Activated CD8-positive, alpha-beta memory T cell treated with anti-CD3 and anti-CD28 coated beads, Interleukin-2, amount 10 ng/mL, durations not matched to agents 7 days and 5 days (primary cell): Measurements from ENCODE around the gene PAM. TPM values are rescaled to one million over a fixed set of nuclear protein-coding genes. Genes with fewer than 3 reads are reported as not detected.
"Not testable (repeated sequence)": the region's sequence is repeated elsewhere in the genome, so short reads cannot be mapped to it uniquely, and the experiment has no call there.

ENCODE experiments used
- ATAC-seq: fragments of 150-1000 bp; cut with Tn5 transposase; one replicate; pipeline ENCODE4 v1.10.0; 2021; ENCODE audit warnings: moderate library complexity
- CTCF ChIA-PET: fragments of 350-600 bp; sonication (Branson Sonifier 250); formaldehyde crosslinking; loops from one replicate; lab custom pipeline; 2021; ENCODE audit warnings: antibody characterized with exemption; lab: Charles Lee
- DNase-seq: peaks from one replicate; pipeline ENCODE4 v3.0.0-alpha.2; 2020
- H3K27ac Mint-ChIP-seq: one replicate; pipeline ENCODE4 v1.8.0; 2021; ENCODE audit warnings: mild to moderate bottlenecking, mixed read lengths
- H3K27me3 Mint-ChIP-seq: one replicate; pipeline ENCODE4 v1.8.0; 2021; ENCODE audit warnings: mixed read lengths
- H3K36me3 Mint-ChIP-seq: one replicate; pipeline ENCODE4 v1.8.0; 2021; ENCODE audit warnings: mild to moderate bottlenecking, mixed read lengths
- H3K4me1 Mint-ChIP-seq: one replicate; pipeline ENCODE4 v1.8.0; 2021; ENCODE audit warnings: mixed read lengths
- H3K4me3 Mint-ChIP-seq: one replicate; pipeline ENCODE4 v1.8.0; 2021; ENCODE audit warnings: mild to moderate bottlenecking, moderate library complexity, mixed read lengths
- H3K9me3 Mint-ChIP-seq: one replicate; pipeline ENCODE4 v1.8.0; 2022; ENCODE audit warnings: low read depth, mixed read lengths
- total RNA-seq, 2 experiments: library from RNA; stranded (reverse); gene quantifications; one replicate each; pipeline ENCODE4 v1.2.3, GENCODE V29; 2021

Gene PAM
- total RNA-seq, 2 experiments from 2014 or later, result 29.7 to 31.5 TPM

DNA sequence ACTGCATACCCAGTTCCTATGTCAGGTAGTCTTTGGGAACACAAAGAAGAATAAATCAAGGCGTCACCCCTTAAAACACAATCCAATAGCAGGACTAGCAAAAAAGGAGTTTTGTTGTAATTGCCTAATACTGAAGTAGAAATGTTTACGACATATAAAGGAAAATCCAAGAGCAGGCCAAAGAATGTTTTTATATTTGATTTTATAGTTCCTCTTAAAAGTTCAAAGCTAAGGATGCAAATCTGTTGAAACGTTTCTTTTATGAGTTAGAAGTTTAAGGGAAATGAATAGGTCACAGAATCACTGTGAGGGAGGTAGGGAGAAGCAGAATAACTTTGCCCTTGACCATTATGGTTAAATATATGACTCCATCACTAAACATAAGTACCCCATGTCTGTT is 136.1 kb downstream of the PAM start:
- H3K27ac Mint-ChIP-seq, result no peak overlapping the region
- no peaks in the 10 kb centered on the region for H3K27me3 Mint-ChIP-seq
- peaks cover 7% of the 10 kb centered on the region for H3K36me3 Mint-ChIP-seq
- DNase-seq, result no peak
- no peak overlapping the region for H3K4me3 Mint-ChIP-seq
- H3K4me1 Mint-ChIP-seq, result peaks cover 2% of the 10 kb centered on the region
- CTCF ChIA-PET, result interaction anchor here (1.1 kb wide), 1 partner anchor 18 kb away, joined by 3 read pairs; no protein-coding TSS in a partner anchor
- ATAC-seq, result no peak
- no peaks in the 10 kb centered on the region for H3K9me3 Mint-ChIP-seq

DNA sequence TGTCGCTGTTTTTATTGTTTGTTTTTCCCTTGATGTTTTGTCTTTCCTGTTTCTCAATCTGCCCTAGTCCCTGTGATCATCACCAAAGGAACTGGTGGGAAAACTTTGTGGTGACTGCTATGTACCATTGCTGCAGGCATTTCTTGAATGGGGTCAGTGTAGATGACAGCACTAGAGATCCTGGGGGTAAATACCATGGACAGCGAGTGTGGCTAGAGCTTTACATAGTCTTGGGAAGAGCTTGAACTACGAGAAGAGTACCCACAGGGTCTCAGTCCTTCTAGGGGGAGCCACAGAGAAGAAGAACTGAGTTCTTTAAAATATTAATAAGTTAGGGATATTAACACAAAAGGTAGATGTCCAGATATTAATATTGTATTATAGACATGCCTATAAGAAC is 138.8 kb downstream of the PAM start:
- CTCF ChIA-PET, result interaction anchor here (1.0 kb wide), 1 partner anchor 20 kb away, joined by 3 read pairs; no protein-coding TSS in a partner anchor
- ATAC-seq, result no peak
- no peak for DNase-seq
- no peak overlapping the region for H3K27ac Mint-ChIP-seq
- no peak overlapping the region for H3K4me3 Mint-ChIP-seq
- no peaks in the 10 kb centered on the region for H3K9me3 Mint-ChIP-seq
- H3K4me1 Mint-ChIP-seq, result no peaks in the 10 kb centered on the region
- no peaks in the 10 kb centered on the region for H3K27me3 Mint-ChIP-seq
- H3K36me3 Mint-ChIP-seq, result peaks cover 7% of the 10 kb centered on the region

DNA sequence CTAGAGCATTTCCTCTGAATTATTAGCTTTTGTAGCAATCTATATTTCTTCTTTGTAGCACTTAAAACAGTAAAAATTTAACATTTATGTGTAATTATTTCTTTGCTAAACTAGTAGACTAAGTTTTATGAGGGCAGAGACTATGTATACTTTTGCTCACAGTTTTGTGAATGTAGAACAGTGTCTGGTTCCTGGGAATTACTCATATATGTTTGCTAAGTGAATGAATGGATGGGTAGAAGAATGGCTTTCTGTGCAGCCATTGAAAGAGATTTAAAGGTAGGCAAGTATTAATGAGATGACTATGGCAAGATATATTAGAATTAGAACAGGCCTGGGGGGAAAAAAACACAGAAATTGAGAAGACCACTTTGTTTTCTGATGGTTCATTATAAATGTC is 140.1 kb downstream of the PAM start:
- Mint-ChIP-seq H3K9me3 (no peaks in the 10 kb centered on the region), H3K36me3 (peaks cover 7% of the 10 kb centered on the region), H3K4me1 (no peaks in the 10 kb centered on the region), H3K27ac (no peak overlapping the region), H3K4me3 (no peak overlapping the region), H3K27me3 (no peaks in the 10 kb centered on the region)
- ATAC-seq (no peak), DNase-seq (no peak)
- CTCF ChIA-PET, result no interaction called here

DNA sequence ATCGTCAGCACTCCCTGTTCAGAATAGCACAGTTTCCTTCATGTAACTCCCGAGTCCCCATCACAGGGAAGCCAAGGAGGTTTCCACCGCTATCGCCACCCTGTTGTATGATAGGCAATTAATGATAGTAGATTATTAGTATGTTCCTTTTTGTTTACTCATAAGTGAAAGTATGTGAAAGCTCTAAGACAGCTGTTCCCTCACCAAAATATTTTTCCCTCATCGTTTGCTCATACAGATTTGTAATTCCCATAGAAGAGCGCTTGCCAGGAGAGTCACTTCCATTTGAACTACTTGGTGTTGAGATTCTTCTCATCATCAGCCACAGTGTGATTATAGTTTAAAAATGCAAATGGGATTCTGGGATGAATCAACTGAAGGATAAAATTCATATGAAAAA is 140.9 kb downstream of the PAM start:
- no peak overlapping the region for H3K27ac Mint-ChIP-seq
- CTCF ChIA-PET, result no interaction called here
- no peaks in the 10 kb centered on the region for H3K4me1 Mint-ChIP-seq
- H3K4me3 Mint-ChIP-seq, result no peak overlapping the region
- DNase-seq (no peak), ATAC-seq (no peak)
- no peaks in the 10 kb centered on the region for H3K27me3 Mint-ChIP-seq
- H3K9me3 Mint-ChIP-seq, result no peaks in the 10 kb centered on the region
- peaks cover 7% of the 10 kb centered on the region for H3K36me3 Mint-ChIP-seq

- no peak for ATAC-seq
- H3K27me3 Mint-ChIP-seq, result no peaks in the 10 kb centered on the region
- no peaks in the 10 kb centered on the region for H3K9me3 Mint-ChIP-seq
- no peak overlapping the region for H3K4me3 Mint-ChIP-seq
- H3K36me3 Mint-ChIP-seq, result no peaks in the 10 kb centered on the region
- no peak overlapping the region for H3K27ac Mint-ChIP-seq
- CTCF ChIA-PET, result no interaction called here
- H3K4me1 Mint-ChIP-seq, result no peaks in the 10 kb centered on the region
- DNase-seq, result no peak
These were observed 146.5 kb downstream of the PAM start for GRCh38 chr5:102901424-102902134.

DNA sequence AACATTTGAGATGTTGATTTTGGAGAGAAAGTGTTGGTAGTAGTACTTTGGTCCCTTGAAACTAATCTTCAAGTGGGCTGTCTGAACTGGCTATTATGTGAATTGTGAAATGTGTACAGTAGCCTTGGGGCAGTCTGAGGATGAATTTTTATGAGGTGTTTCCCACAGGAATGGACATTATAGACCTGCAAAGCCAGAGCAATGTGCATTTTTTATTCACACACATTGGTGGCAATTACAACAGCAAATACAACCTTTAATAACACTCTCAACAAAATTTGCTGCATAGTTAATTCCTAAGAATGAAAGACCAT is 147.0 kb downstream of the PAM start:
- peaks cover 2% of the 10 kb centered on the region for H3K36me3 Mint-ChIP-seq
- ATAC-seq, result no peak
- DNase-seq, result no peak
- H3K27me3 Mint-ChIP-seq, result no peaks in the 10 kb centered on the region
- CTCF ChIA-PET, result no interaction called here
- no peak overlapping the region for H3K4me3 Mint-ChIP-seq
- no peak overlapping the region for H3K27ac Mint-ChIP-seq
- no peaks in the 10 kb centered on the region for H3K4me1 Mint-ChIP-seq
- H3K9me3 Mint-ChIP-seq, result no peaks in the 10 kb centered on the region

GRCh38 chr5:102902647-102903046 is 147.5 kb downstream of the PAM start:
- CTCF ChIA-PET, result no interaction called here
- H3K4me1 Mint-ChIP-seq, result no peaks in the 10 kb centered on the region
- H3K9me3 Mint-ChIP-seq, result no peaks in the 10 kb centered on the region
- H3K27me3 Mint-ChIP-seq, result no peaks in the 10 kb centered on the region
- H3K36me3 Mint-ChIP-seq, result peaks cover 2% of the 10 kb centered on the region
- ATAC-seq, result no peak
- no peak overlapping the region for H3K4me3 Mint-ChIP-seq
- no peak for DNase-seq
- H3K27ac Mint-ChIP-seq, result no peak overlapping the region

DNA sequence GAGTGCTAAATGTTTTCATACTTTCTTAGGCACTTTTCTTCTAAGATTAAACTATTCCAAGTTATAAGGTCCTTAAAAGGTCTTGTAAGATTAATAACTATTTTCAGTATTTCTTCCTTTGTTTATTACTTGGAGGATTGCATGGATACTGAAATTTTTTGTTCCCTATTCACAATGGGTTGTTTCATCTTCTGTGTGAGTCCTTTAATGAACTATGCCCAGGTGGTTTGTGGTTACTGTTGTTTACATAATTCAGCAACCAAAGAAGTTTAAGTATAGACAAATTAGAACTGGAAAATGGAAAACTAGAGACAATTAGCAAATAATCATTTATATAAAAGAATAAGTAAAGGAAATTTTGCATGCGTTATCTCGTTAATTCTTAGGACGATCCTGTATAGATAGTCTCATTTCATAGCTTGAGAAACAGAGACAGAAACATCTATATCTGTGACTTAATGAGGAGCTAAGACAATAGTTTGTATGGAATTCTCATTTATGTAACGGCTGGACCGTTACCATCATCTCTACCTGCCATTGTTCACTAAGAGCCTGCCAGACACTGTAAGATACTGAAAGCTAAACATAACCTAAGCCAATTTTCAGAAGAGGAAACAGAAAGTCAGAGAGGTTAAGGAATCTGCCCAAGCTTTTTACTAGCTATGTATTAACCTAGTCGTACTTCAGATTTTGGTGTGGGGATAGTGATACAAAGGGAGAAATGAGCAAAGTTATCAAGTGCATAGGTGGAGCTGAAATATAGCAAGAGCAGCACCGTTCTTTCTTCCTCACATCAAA is 148.2 kb downstream of the PAM start:
- H3K36me3 Mint-ChIP-seq, result peaks cover 2% of the 10 kb centered on the region
- no peak for DNase-seq
- no peaks in the 10 kb centered on the region for H3K9me3 Mint-ChIP-seq
- H3K27ac Mint-ChIP-seq, result no peak overlapping the region
- CTCF ChIA-PET, result no interaction called here
- no peaks in the 10 kb centered on the region for H3K4me1 Mint-ChIP-seq
- H3K27me3 Mint-ChIP-seq, result no peaks in the 10 kb centered on the region
- no peak overlapping the region for H3K4me3 Mint-ChIP-seq
- no peak for ATAC-seq

DNA sequence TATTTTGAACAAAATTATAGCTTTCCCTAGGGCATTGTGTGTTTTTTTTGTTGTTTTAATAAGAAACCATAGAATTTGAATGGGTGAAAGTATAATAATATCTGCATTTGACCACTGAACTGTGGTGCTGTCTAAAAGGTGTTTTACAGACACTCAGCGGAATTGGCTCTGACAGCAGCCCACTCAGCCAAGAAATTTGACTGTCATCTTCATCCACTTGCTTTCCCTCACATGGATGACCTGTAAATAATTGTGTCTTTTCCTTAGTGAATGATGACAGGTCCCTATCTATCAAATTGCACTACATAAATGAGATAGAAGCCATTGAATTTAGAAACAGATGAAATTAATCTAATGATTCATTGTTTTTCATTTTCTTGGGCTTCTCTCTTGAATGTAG is 150.0 kb downstream of the PAM start:
- CTCF ChIA-PET, result no interaction called here
- ATAC-seq (no peak), DNase-seq (no peak)
- no peaks in the 10 kb centered on the region for H3K9me3 Mint-ChIP-seq
- no peaks in the 10 kb centered on the region for H3K4me1 Mint-ChIP-seq
- H3K36me3 Mint-ChIP-seq, result peaks cover 3% of the 10 kb centered on the region
- no peak overlapping the region for H3K4me3 Mint-ChIP-seq
- no peak overlapping the region for H3K27ac Mint-ChIP-seq
- H3K27me3 Mint-ChIP-seq, result no peaks in the 10 kb centered on the region

DNA sequence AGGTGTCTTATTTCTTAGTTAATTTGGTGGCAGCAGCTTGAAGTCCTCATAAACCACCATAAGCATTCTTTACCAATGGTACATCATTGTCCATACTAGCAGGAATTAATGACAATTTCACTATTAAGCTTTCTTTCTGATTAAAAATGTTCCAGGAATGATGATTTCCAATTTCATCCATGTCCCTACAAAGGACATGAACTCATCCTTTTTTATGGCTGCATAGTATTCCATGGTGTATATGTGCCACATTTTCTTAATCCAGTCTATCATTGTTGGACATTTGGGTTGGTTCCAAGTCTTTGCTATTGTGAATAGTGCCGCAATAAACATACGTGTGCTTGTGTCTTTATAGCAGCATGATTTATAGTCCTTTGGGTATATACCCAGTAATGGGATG is 152.0 kb downstream of the PAM start:
- H3K9me3 Mint-ChIP-seq, ATAC-seq, H3K27ac Mint-ChIP-seq, DNase-seq, H3K4me3 Mint-ChIP-seq, H3K36me3 Mint-ChIP-seq, H3K27me3 Mint-ChIP-seq, CTCF ChIA-PET, H3K4me1 Mint-ChIP-seq: not testable (repeated sequence)

- CTCF ChIA-PET, result interaction anchor here (1.0 kb wide), 1 partner anchor 11 kb away, joined by 3 read pairs; no protein-coding TSS in a partner anchor
- ATAC-seq, result no peak
- Mint-ChIP-seq H3K4me1 (no peaks in the 10 kb centered on the region), H3K27me3 (no peaks in the 10 kb centered on the region), H3K36me3 (peaks cover 3% of the 10 kb centered on the region), H3K9me3 (no peaks in the 10 kb centered on the region), H3K27ac (no peak overlapping the region), H3K4me3 (no peak overlapping the region)
- no peak for DNase-seq
These were observed 155.4 kb downstream of the PAM start for GRCh38 chr5:102910240-102911226.

DNA sequence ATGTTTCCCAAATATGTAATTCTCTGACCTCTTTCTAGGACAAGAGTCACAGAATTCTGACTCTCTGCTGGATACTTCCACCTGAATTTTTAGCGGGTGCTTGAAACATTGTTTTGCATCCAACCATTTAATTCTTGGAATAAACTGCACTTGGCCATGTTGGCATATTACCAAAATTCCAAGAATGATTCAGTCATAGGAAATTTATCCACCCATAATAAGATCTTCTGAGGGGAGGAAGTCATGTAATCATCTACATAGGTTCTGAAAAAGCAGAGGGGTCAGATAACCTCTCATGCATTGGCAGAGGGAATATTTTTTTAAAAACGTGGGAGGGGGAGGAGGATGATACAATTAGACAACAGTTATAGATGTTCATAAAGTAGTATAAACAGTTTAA is 156.9 kb downstream of the PAM start:
- Mint-ChIP-seq H3K4me1 (no peaks in the 10 kb centered on the region), H3K27me3 (no peaks in the 10 kb centered on the region), H3K36me3 (peaks cover 2% of the 10 kb centered on the region), H3K4me3 (no peak overlapping the region), H3K9me3 (no peaks in the 10 kb centered on the region), H3K27ac (no peak overlapping the region)
- CTCF ChIA-PET, result no interaction called here
- no peak for DNase-seq
- ATAC-seq, result no peak

- ATAC-seq, result no peak
- no peak overlapping the region for H3K4me3 Mint-ChIP-seq
- H3K4me1 Mint-ChIP-seq, result no peaks in the 10 kb centered on the region
- H3K27me3 Mint-ChIP-seq, result no peaks in the 10 kb centered on the region
- no peaks in the 10 kb centered on the region for H3K9me3 Mint-ChIP-seq
- H3K27ac Mint-ChIP-seq, result no peak overlapping the region
- CTCF ChIA-PET, result no interaction called here
- DNase-seq, result no peak
- H3K36me3 Mint-ChIP-seq, result no peaks in the 10 kb centered on the region
These were observed 161.0 kb downstream of the PAM start for GRCh38 chr5:102916109-102916508.
